Measurements from ENCODE around the gene PIEZO1. TPM values are rescaled to one million over a fixed set of nuclear protein-coding genes. Genes with fewer than 3 reads are reported as not detected.

PIEZO1 gene
- total and polyA plus RNA-seq, 2 donors (not counting 1 experiment from before 2014, with no cell fraction given) = 94.5 to 313 TPM

GRCh38 chr16:88796278-88796677 lies 11.3 kb upstream of the PIEZO1 start:
- Histone ChIP-seq H3K27ac (ENCODE audit: insufficient read depth, low read length) (no peak overlapping the region), H3K4me2 (ENCODE audit: extremely low read depth, insufficient read depth, low read length) (no peak overlapping the region), H3K36me3 (ENCODE audit: control insufficient read depth, insufficient read depth, low read length) (no peaks in the 10 kb centered on the region), H3K9me3 (ENCODE audit: control insufficient read depth, insufficient read depth, low read depth, low read length) (no peaks in the 10 kb centered on the region), H3K4me1 (ENCODE audit: control insufficient read depth, extremely low read depth, insufficient read depth, low read length) (no peaks in the 10 kb centered on the region), H3K4me3 (replicated peaks in 1 of 4; ENCODE audit: control extremely low read depth in 1 of 4, insufficient read depth in 1 of 4, low read depth in 3 of 4, low read length in 4 of 4) (no peak overlapping the region), H4K20me1 (ENCODE audit: control insufficient read depth, extremely low read depth, insufficient read depth, low read length) (no peaks in the 10 kb centered on the region), H3K79me2 (ENCODE audit: control insufficient read depth, insufficient read depth, low read length) (no peaks in the 10 kb centered on the region), H3K27me3 (ENCODE audit: control insufficient read depth, insufficient read depth, low read length) (no peaks in the 10 kb centered on the region), H3K9ac (ENCODE audit: insufficient read depth, low read length) (no peak overlapping the region), H2AFZ (ENCODE audit: low read length) (no peak overlapping the region)
- DNase-seq (ENCODE audit: low read depth in 2 of 2) = no peak
- no peak for TF ChIP-seq EZH2 (IDR thresholded peaks at IDR 0.05; ENCODE audit: low read length, missing control alignments)
- no peak for TF ChIP-seq CTCF (conservative IDR thresholded peaks at IDR 0.05 in 1 of 2, IDR thresholded peaks at IDR 0.05 in 1 of 2; ENCODE audit: low read depth in 1 of 2, low read length in 2 of 2)

GRCh38 chr16:88793251-88793954 lies 8.4 kb upstream of the PIEZO1 start:
- no peaks in the 10 kb centered on the region for H3K36me3 ChIP-seq (ENCODE audit: control insufficient read depth, insufficient read depth, low read length)
- H3K27ac ChIP-seq (ENCODE audit: insufficient read depth, low read length) = no peak overlapping the region
- no peaks in the 10 kb centered on the region for H3K27me3 ChIP-seq (ENCODE audit: control insufficient read depth, insufficient read depth, low read length)
- H3K4me2 ChIP-seq (ENCODE audit: extremely low read depth, insufficient read depth, low read length) = no peak overlapping the region
- no peak for DNase-seq (ENCODE audit: low read depth in 2 of 2)
- no peak overlapping the region for H3K4me3 ChIP-seq (replicated peaks in 1 of 4; ENCODE audit: control extremely low read depth in 1 of 4, insufficient read depth in 1 of 4, low read depth in 3 of 4, low read length in 4 of 4)
- H3K9me3 ChIP-seq (ENCODE audit: control insufficient read depth, insufficient read depth, low read depth, low read length) = no peaks in the 10 kb centered on the region
- TF ChIP-seq EZH2 (IDR thresholded peaks at IDR 0.05; ENCODE audit: low read length, missing control alignments) (no peak), CTCF (conservative IDR thresholded peaks at IDR 0.05 in 1 of 2, IDR thresholded peaks at IDR 0.05 in 1 of 2; ENCODE audit: low read depth in 1 of 2, low read length in 2 of 2) (no peak)
- no peaks in the 10 kb centered on the region for H4K20me1 ChIP-seq (ENCODE audit: control insufficient read depth, extremely low read depth, insufficient read depth, low read length)
- H3K79me2 ChIP-seq (ENCODE audit: control insufficient read depth, insufficient read depth, low read length) = no peaks in the 10 kb centered on the region
- no peak overlapping the region for H2AFZ ChIP-seq (ENCODE audit: low read length)
- H3K4me1 ChIP-seq (ENCODE audit: control insufficient read depth, extremely low read depth, insufficient read depth, low read length) = peaks cover 3% of the 10 kb centered on the region
- H3K9ac ChIP-seq (ENCODE audit: insufficient read depth, low read length) = no peak overlapping the region

- no peaks in the 10 kb centered on the region for H3K9me3 ChIP-seq (ENCODE audit: control insufficient read depth, insufficient read depth, low read depth, low read length)
- no peak overlapping the region for H3K9ac ChIP-seq (ENCODE audit: insufficient read depth, low read length)
- no peak overlapping the region for H3K4me2 ChIP-seq (ENCODE audit: extremely low read depth, insufficient read depth, low read length)
Measured at GRCh38 chr16:88792668-88793250, 7.7 kb upstream of the PIEZO1 start.

More at GRCh38 chr16:88792668-88793250, 7.7 kb upstream of the PIEZO1 start:
- Histone ChIP-seq H3K4me1 (ENCODE audit: control insufficient read depth, extremely low read depth, insufficient read depth, low read length) (peaks cover 3% of the 10 kb centered on the region), H3K27me3 (ENCODE audit: control insufficient read depth, insufficient read depth, low read length) (no peaks in the 10 kb centered on the region), H3K36me3 (ENCODE audit: control insufficient read depth, insufficient read depth, low read length) (no peaks in the 10 kb centered on the region), H3K27ac (ENCODE audit: insufficient read depth, low read length) (no peak overlapping the region), H2AFZ (ENCODE audit: low read length) (no peak overlapping the region), H3K79me2 (ENCODE audit: control insufficient read depth, insufficient read depth, low read length) (no peaks in the 10 kb centered on the region), H3K4me3 (replicated peaks in 1 of 4; ENCODE audit: control extremely low read depth in 1 of 4, insufficient read depth in 1 of 4, low read depth in 3 of 4, low read length in 4 of 4) (no peak overlapping the region), H4K20me1 (ENCODE audit: control insufficient read depth, extremely low read depth, insufficient read depth, low read length) (no peaks in the 10 kb centered on the region)
- TF ChIP-seq EZH2 (IDR thresholded peaks at IDR 0.05; ENCODE audit: low read length, missing control alignments) (no peak), CTCF (conservative IDR thresholded peaks at IDR 0.05 in 1 of 2, IDR thresholded peaks at IDR 0.05 in 1 of 2; ENCODE audit: low read depth in 1 of 2, low read length in 2 of 2) (no peak)
- DNase-seq (ENCODE audit: low read depth in 2 of 2) = no peak

Measured in fibroblast of lung (primary cell).